Caco-2 (cell line): ENCODE results near the gene PTRH2. TPM values are rescaled to one million over a fixed set of nuclear protein-coding genes. Genes with fewer than 3 reads are reported as not detected.

ENCODE experiments used
- BruUV-seq: library from RNA; stranded (reverse); fragments of 400-500 nt; replicated peaks from 2 replicates; lab custom pipeline; 2021; lab: Mats Ljungman, UMichigan
- CTCF ChIA-PET: fragments of 300-600 bp; sonication (Branson Sonifier 250); formaldehyde crosslinking; loops from one replicate; lab custom pipeline; 2022; ENCODE audit warnings: antibody characterized with exemption; lab: Charles Lee
- POLR2A ChIA-PET: fragments of 300-600 bp; sonication (Branson Sonifier 250); formaldehyde crosslinking; loops from one replicate; lab custom pipeline; 2022; ENCODE audit warnings: antibody characterized with exemption; lab: Charles Lee
- DNase-seq, 2 experiments: peaks; one replicate each; pipeline versions ENCODE4 v3.0.0 to v3.0.0-alpha.2; 2020 to 2022
- H3K27me3 ChIP-seq: replicated peaks from 2 replicates; pipeline ENCODE4 v1.6.0; 2011; ENCODE audit warnings: low read length; ENCODE audit not compliant: control insufficient read depth, insufficient read depth
- H3K36me3 ChIP-seq: 2 replicates; pipeline ENCODE4 v1.5.1; 2011; ENCODE audit warnings: low read length; ENCODE audit not compliant: control insufficient read depth, insufficient read depth
- H3K4me1 ChIP-seq: fragments of 250-450 bp; sonication (Bioruptor Pico); 2 replicates; pipeline ENCODE4 v1.5.1; 2020; ENCODE audit warnings: mild to moderate bottlenecking
- H3K4me3 ChIP-seq: 2 replicates; pipeline ENCODE4 v1.5.1; 2011; ENCODE audit warnings: low read depth, mild to moderate bottlenecking, control low read depth, low read length
- H3K9me3 ChIP-seq: fragments of 250-450 bp; sonication (Bioruptor Pico); 2 replicates; pipeline ENCODE4 v1.5.1; 2020; ENCODE audit warnings: mild to moderate bottlenecking, moderate library complexity
- H3K27ac Mint-ChIP-seq: one replicate; pipeline ENCODE4 v1.8.0; 2022; ENCODE audit warnings: mixed read lengths; ENCODE audit not compliant: unreplicated experiment
- H3K27me3 Mint-ChIP-seq: one replicate; pipeline ENCODE4 v1.8.0; 2022; ENCODE audit warnings: mixed read lengths; ENCODE audit not compliant: insufficient read depth, unreplicated experiment
- H3K36me3 Mint-ChIP-seq: one replicate; pipeline ENCODE4 v1.8.0; 2022; ENCODE audit warnings: mild to moderate bottlenecking, mixed read lengths; ENCODE audit not compliant: insufficient read depth, unreplicated experiment
- H3K4me1 Mint-ChIP-seq: one replicate; pipeline ENCODE4 v1.8.0; 2022; ENCODE audit warnings: low read depth, mixed read lengths; ENCODE audit not compliant: unreplicated experiment
- H3K4me3 Mint-ChIP-seq: one replicate; pipeline ENCODE4 v1.8.0; 2022; ENCODE audit warnings: mild to moderate bottlenecking, moderate library complexity, mixed read lengths; ENCODE audit not compliant: unreplicated experiment
- H3K9me3 Mint-ChIP-seq: one replicate; pipeline ENCODE4 v1.8.0; 2022; ENCODE audit warnings: mixed read lengths; ENCODE audit not compliant: unreplicated experiment
- CTCF ChIP-seq, 2 experiments: fragments of 200-600 bp in 1 of 2; IDR thresholded peaks; 1 replicate in 1 of 2; 2 replicates in 1 of 2; pipeline versions ENCODE4 v1.5.1 to v1.8.0; 2011 to 2022; ENCODE audit warnings: antibody characterized with exemption in 1 of 2, control low read depth in 1 of 2, inconsistent platforms in 1 of 2, low read depth in 1 of 2, low read length in 1 of 2, mild to moderate bottlenecking in 1 of 2, moderate library complexity in 1 of 2; ENCODE audit not compliant: insufficient read depth in 1 of 2, severe bottlenecking in 1 of 2, unreplicated experiment in 1 of 2
- intact Hi-C: fragments of 100-400 bp; cut with micrococcal nuclease; formaldehyde crosslinking; loops from one replicate; pipeline ENCODE4 v1.10.0; 2022; ENCODE audit not compliant: unreplicated experiment
- total RNA-seq: library from RNA; stranded (reverse); gene quantifications from 2 replicates; pipeline ENCODE4 v1.2.3, GENCODE V29; 2022

PTRH2 gene
- total RNA-seq, 1 experiment from 2014 or later, result 36.1 TPM

GRCh38 chr17:59649886-59650285 lies 57.3 kb downstream of the PTRH2 start:
- H3K4me1 Mint-ChIP-seq, result no peaks in the 10 kb centered on the region
- Histone ChIP-seq H3K9me3 (no peaks in the 10 kb centered on the region), H3K4me1 (no peaks in the 10 kb centered on the region; the same call in 1 of the 2 replicates), H3K4me3 (no peak overlapping the region), H3K27me3 (no peaks in the 10 kb centered on the region), H3K36me3 (peaks cover 9% of the 10 kb centered on the region)
- DNase-seq, result no peak
- ChIA-PET POLR2A (no interaction called here), CTCF (no interaction called here)
- peaks cover 94% of the 10 kb centered on the region for H3K36me3 Mint-ChIP-seq
- no peaks in the 10 kb centered on the region for H3K9me3 Mint-ChIP-seq
- intact Hi-C loops, result loop anchor here (10.0 kb wide), 1 partner anchor 125 kb away; no protein-coding TSS in a partner anchor
- H3K27me3 Mint-ChIP-seq, result no peaks in the 10 kb centered on the region
- TF ChIP-seq CTCF (IDR thresholded peaks at IDR 0.05; ENCODE audit: insufficient read depth in 1 of 2, low read depth in 1 of 2, low read length in 1 of 2, severe bottlenecking in 1 of 2, unreplicated experiment in 1 of 2), result no peak
- H3K27ac Mint-ChIP-seq, result no peak overlapping the region
- BruUV-seq, result no TSS peak
- no peak overlapping the region for H3K4me3 Mint-ChIP-seq

Other genes starting within 250 kb of the PTRH2 start
- gene DHX40, start 141.8 kb downstream of the PTRH2 start, total RNA-seq, result 28.6 and 32.7 TPM in 2 replicates
- gene CLTC, start 87.5 kb downstream of the PTRH2 start, total RNA-seq, result 289 and 302 TPM in 2 replicates
- 277 and 297 TPM in 2 replicates for gene VMP1, start 224 bp upstream of the PTRH2 start, total RNA-seq
- gene TUBD1, start 185.5 kb upstream of the PTRH2 start, total RNA-seq, result 22.5 and 23.6 TPM in 2 replicates
- 66.9 and 68.3 TPM in 2 replicates for gene RPS6KB1, start 185.7 kb upstream of the PTRH2 start, total RNA-seq